HEK293 (cell line): ENCODE results near the gene ABCG1.

Experiments used
- BCL11B ChIP-seq: fragments of 450-650 bp; formaldehyde crosslinking; IDR thresholded peaks from 2 replicates; pipeline ENCODE4 v1.5.1; 2016; ENCODE audit warnings: low read depth, missing biosample characterization, missing genetic modification characterization
- FEZF1 ChIP-seq: fragments of 450-650 bp; formaldehyde crosslinking; IDR thresholded peaks from 2 replicates; pipeline ENCODE4 v1.5.1; 2016; ENCODE audit warnings: missing biosample characterization, missing genetic modification characterization
- GFI1B ChIP-seq: fragments of 450-650 bp; formaldehyde crosslinking; IDR thresholded peaks from 2 replicates; pipeline ENCODE4 v1.5.1; 2016; ENCODE audit warnings: missing biosample characterization, missing genetic modification characterization
- PRDM1 ChIP-seq: fragments of 450-650 bp; formaldehyde crosslinking; IDR thresholded peaks from 2 replicates; pipeline ENCODE4; 2016; ENCODE audit warnings: missing biosample characterization, missing genetic modification characterization
- WT1 ChIP-seq: fragments of 450-650 bp; formaldehyde crosslinking; IDR thresholded peaks from 2 replicates; pipeline ENCODE4 v1.5.1; 2016; ENCODE audit warnings: missing biosample characterization, missing genetic modification characterization
- ZBTB17 ChIP-seq: fragments of 450-650 bp; formaldehyde crosslinking; IDR thresholded peaks from 2 replicates; pipeline ENCODE4 v1.5.1; 2016; ENCODE audit warnings: missing biosample characterization, missing genetic modification characterization
- ZNF133 ChIP-seq: fragments of 450-650 bp; formaldehyde crosslinking; IDR thresholded peaks from 2 replicates; pipeline ENCODE4 v1.5.1; 2016; ENCODE audit warnings: missing biosample characterization, missing genetic modification characterization
- ZNF211 ChIP-seq: fragments of 450-650 bp; formaldehyde crosslinking; IDR thresholded peaks from 2 replicates; pipeline ENCODE4 v1.5.1; 2016; ENCODE audit warnings: low read depth, missing biosample characterization, missing genetic modification characterization
- ZNF214 ChIP-seq: fragments of 450-650 bp; formaldehyde crosslinking; IDR thresholded peaks from 2 replicates; pipeline ENCODE4 v1.5.1; 2017; ENCODE audit warnings: missing biosample characterization, mild to moderate bottlenecking, missing genetic modification characterization, borderline replicate concordance
- ZNF23 ChIP-seq: fragments of 450-650 bp; formaldehyde crosslinking; IDR thresholded peaks from 2 replicates; pipeline ENCODE4 v1.5.1; 2016; ENCODE audit warnings: missing biosample characterization, missing genetic modification characterization, borderline replicate concordance
- ZNF302 ChIP-seq: fragments of 450-650 bp; formaldehyde crosslinking; IDR thresholded peaks from 2 replicates; pipeline ENCODE4 v1.5.1; 2016; ENCODE audit warnings: missing biosample characterization, missing genetic modification characterization, low read depth
- ZNF354C ChIP-seq: fragments of 450-650 bp; formaldehyde crosslinking; IDR thresholded peaks from 2 replicates; pipeline ENCODE4 v1.5.1; 2016; ENCODE audit warnings: missing biosample characterization, missing genetic modification characterization, low read depth, borderline replicate concordance
- ZNF366 ChIP-seq: fragments of 450-650 bp; formaldehyde crosslinking; conservative IDR thresholded peaks from 2 replicates; pipeline ENCODE4 v1.5.1; 2016; ENCODE audit warnings: missing biosample characterization, missing genetic modification characterization
- ZNF404 ChIP-seq: fragments of 450-650 bp; formaldehyde crosslinking; IDR thresholded peaks from 2 replicates; pipeline ENCODE4 v1.5.1; 2017; ENCODE audit warnings: missing biosample characterization, missing genetic modification characterization
- ZNF544 ChIP-seq: fragments of 450-650 bp; formaldehyde crosslinking; IDR thresholded peaks from 2 replicates; pipeline ENCODE4 v1.5.0; 2017; ENCODE audit warnings: missing biosample characterization, missing genetic modification characterization
- ZNF549 ChIP-seq: fragments of 450-650 bp; IDR thresholded peaks from 2 replicates; pipeline ENCODE4 v1.5.1; 2018; ENCODE audit warnings: missing biosample characterization, missing genetic modification characterization, mild to moderate bottlenecking, inconsistent platforms, moderate library complexity
- ZNF558 ChIP-seq: fragments of 450-650 bp; formaldehyde crosslinking; IDR thresholded peaks from 2 replicates; pipeline ENCODE4 v1.5.1; 2016; ENCODE audit warnings: missing biosample characterization, missing genetic modification characterization
- ZNF560 ChIP-seq: fragments of 450-650 bp; formaldehyde crosslinking; IDR thresholded peaks from 2 replicates; pipeline ENCODE4 v1.5.1; 2017; ENCODE audit warnings: missing biosample characterization, missing genetic modification characterization, borderline replicate concordance
- ZNF768 ChIP-seq: fragments of 450-650 bp; formaldehyde crosslinking; IDR thresholded peaks from 2 replicates; pipeline ENCODE4 v1.5.1; 2018; ENCODE audit warnings: missing biosample characterization, mild to moderate bottlenecking, missing genetic modification characterization
- TF ChIP-seq, protein P1 (sequence below): fragments of 450-650 bp; formaldehyde crosslinking; IDR thresholded peaks from 2 replicates; pipeline ENCODE4 v1.5.1; 2016; ENCODE audit warnings: missing biosample characterization, missing genetic modification characterization
- TF ChIP-seq, protein P2 (sequence below): fragments of 450-650 bp; formaldehyde crosslinking; IDR thresholded peaks from 2 replicates; pipeline ENCODE4 v1.5.1; 2016; ENCODE audit warnings: missing biosample characterization, missing genetic modification characterization, borderline replicate concordance
- TF ChIP-seq, protein P3 (sequence below): sonication (generic); formaldehyde crosslinking; IDR thresholded peaks from 2 replicates; pipeline ENCODE4 v1.8.1; 2022; ENCODE audit warnings: mild to moderate bottlenecking, moderate library complexity, missing genetic modification reagents
- TF ChIP-seq, protein P4 (sequence below): fragments of 450-650 bp; IDR thresholded peaks from 2 replicates; pipeline ENCODE4 v1.5.1; 2018; ENCODE audit warnings: missing biosample characterization, missing genetic modification characterization
- TF ChIP-seq, protein P5 (sequence below): fragments of 450-650 bp; formaldehyde crosslinking; IDR thresholded peaks from 2 replicates; pipeline ENCODE4 v1.5.1; 2016; ENCODE audit warnings: missing biosample characterization, missing genetic modification characterization

ABCG1 gene

DNA sequence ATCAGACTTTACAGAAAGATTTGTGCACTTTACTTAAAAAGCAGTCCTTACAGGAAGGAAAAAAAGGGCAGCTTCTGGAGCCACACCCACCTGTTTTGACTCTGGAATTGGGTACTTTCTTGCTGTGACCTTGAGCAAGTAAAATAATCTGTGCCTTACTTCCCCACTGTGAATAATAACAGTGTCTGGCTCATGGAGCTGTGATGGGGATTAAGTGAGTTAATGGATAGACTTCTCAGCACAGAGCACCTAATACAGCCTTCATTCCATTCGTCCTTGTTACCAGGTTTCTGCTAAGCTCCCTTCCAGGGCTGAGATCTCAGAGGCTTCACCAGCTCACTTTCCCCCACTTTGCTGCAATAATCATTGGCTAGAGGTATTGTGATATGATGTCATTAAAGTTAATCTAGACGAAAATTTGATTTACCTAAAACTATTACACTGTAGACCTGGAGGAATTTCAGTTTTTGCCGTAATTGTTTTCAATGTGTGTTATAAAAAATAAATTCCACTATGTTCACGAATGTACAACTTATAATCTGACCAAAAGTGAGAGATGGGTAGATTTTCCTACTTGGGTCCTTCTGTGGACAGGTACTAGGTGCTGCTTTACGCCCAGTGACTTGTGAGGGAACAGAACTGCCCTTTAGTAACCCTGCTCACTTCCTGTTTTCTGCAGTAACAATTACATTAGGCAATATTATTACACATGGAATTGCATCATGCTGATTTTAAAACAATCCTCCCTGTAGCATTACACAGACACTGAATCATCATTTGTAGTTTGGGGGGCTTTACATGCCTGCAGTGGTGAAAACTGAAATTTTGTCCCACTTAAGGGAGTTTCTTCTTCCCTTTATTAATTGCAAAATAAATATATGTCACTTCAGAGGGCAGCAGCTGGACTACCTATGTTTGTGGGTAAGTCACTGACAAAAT is 19.7 kb upstream of the ABCG1 start (continued):
- TF ChIP-seq, protein P1, sequence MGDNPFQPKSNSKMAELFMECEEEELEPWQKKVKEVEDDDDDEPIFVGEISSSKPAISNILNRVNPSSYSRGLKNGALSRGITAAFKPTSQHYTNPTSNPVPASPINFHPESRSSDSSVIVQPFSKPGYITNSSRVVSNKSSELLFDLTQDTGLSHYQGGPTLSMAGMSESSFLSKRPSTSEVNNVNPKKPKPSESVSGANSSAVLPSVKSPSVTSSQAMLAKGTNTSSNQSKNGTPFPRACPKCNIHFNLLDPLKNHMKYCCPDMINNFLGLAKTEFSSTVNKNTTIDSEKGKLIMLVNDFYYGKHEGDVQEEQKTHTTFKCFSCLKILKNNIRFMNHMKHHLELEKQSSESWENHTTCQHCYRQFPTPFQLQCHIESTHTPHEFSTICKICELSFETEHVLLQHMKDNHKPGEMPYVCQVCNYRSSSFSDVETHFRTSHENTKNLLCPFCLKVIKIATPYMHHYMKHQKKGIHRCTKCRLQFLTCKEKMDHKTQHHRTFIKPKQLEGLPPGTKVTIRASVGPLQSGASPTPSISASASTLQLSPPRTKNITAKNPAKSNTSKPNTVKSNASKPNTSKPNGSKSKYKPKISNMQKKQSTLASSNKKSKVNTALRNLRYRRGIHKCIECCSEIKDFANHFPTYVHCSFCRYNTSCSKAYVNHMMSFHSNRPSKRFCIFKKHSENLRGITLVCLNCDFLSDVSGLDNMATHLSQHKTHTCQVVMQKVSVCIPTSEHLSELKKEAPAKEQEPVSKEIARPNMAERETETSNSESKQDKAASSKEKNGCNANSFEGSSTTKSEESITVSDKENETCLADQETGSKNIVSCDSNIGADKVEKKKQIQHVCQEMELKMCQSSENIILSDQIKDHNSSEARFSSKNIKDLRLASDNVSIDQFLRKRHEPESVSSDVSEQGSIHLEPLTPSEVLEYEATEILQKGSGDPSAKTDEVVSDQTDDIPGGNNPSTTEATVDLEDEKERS (tag by site-specific recombination), result no peak
- TF ChIP-seq PRDM1 (tag by site-specific recombination) (no peak), FEZF1 (tag by site-specific recombination) (no peak), ZNF544 (tag by site-specific recombination) (no peak), ZNF211 (tag by site-specific recombination) (no peak), ZBTB17 (tag by site-specific recombination) (peak; percentile 84), WT1 (tag by site-specific recombination) (peak; percentile 36; the same call in 1 of the 2 replicates), ZNF214 (tag by site-specific recombination) (no peak), ZNF366 (tag by site-specific recombination) (no peak), ZNF133 (no peak), ZNF549 (tag by site-specific recombination) (no peak), GFI1B (tag by site-specific recombination) (no peak), ZNF23 (tag by site-specific recombination) (no peak), ZNF768 (tag by site-specific recombination) (no peak), ZNF354C (tag by site-specific recombination) (no peak), BCL11B (no peak), ZNF560 (tag by site-specific recombination) (no peak), ZNF404 (tag by site-specific recombination) (no peak), ZNF302 (tag by site-specific recombination) (no peak), ZNF558 (tag by site-specific recombination) (0 out of 2 replicates have a peak, but pooled peaks have one; percentile 45)
- TF ChIP-seq, protein P2, sequence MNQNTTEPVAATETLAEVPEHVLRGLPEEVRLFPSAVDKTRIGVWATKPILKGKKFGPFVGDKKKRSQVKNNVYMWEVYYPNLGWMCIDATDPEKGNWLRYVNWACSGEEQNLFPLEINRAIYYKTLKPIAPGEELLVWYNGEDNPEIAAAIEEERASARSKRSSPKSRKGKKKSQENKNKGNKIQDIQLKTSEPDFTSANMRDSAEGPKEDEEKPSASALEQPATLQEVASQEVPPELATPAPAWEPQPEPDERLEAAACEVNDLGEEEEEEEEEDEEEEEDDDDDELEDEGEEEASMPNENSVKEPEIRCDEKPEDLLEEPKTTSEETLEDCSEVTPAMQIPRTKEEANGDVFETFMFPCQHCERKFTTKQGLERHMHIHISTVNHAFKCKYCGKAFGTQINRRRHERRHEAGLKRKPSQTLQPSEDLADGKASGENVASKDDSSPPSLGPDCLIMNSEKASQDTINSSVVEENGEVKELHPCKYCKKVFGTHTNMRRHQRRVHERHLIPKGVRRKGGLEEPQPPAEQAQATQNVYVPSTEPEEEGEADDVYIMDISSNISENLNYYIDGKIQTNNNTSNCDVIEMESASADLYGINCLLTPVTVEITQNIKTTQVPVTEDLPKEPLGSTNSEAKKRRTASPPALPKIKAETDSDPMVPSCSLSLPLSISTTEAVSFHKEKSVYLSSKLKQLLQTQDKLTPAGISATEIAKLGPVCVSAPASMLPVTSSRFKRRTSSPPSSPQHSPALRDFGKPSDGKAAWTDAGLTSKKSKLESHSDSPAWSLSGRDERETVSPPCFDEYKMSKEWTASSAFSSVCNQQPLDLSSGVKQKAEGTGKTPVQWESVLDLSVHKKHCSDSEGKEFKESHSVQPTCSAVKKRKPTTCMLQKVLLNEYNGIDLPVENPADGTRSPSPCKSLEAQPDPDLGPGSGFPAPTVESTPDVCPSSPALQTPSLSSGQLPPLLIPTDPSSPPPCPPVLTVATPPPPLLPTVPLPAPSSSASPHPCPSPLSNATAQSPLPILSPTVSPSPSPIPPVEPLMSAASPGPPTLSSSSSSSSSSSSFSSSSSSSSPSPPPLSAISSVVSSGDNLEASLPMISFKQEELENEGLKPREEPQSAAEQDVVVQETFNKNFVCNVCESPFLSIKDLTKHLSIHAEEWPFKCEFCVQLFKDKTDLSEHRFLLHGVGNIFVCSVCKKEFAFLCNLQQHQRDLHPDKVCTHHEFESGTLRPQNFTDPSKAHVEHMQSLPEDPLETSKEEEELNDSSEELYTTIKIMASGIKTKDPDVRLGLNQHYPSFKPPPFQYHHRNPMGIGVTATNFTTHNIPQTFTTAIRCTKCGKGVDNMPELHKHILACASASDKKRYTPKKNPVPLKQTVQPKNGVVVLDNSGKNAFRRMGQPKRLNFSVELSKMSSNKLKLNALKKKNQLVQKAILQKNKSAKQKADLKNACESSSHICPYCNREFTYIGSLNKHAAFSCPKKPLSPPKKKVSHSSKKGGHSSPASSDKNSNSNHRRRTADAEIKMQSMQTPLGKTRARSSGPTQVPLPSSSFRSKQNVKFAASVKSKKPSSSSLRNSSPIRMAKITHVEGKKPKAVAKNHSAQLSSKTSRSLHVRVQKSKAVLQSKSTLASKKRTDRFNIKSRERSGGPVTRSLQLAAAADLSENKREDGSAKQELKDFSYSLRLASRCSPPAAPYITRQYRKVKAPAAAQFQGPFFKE (tag by site-specific recombination), result no peak
- TF ChIP-seq, protein P3, sequence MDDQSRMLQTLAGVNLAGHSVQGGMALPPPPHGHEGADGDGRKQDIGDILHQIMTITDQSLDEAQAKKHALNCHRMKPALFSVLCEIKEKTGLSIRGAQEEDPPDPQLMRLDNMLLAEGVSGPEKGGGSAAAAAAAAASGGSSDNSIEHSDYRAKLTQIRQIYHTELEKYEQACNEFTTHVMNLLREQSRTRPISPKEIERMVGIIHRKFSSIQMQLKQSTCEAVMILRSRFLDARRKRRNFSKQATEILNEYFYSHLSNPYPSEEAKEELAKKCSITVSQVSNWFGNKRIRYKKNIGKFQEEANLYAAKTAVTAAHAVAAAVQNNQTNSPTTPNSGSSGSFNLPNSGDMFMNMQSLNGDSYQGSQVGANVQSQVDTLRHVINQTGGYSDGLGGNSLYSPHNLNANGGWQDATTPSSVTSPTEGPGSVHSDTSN (CRISPR knock-in tag), result no peak
- TF ChIP-seq, protein P4, sequence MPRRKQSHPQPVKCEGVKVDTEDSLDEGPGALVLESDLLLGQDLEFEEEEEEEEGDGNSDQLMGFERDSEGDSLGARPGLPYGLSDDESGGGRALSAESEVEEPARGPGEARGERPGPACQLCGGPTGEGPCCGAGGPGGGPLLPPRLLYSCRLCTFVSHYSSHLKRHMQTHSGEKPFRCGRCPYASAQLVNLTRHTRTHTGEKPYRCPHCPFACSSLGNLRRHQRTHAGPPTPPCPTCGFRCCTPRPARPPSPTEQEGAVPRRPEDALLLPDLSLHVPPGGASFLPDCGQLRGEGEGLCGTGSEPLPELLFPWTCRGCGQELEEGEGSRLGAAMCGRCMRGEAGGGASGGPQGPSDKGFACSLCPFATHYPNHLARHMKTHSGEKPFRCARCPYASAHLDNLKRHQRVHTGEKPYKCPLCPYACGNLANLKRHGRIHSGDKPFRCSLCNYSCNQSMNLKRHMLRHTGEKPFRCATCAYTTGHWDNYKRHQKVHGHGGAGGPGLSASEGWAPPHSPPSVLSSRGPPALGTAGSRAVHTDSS (tag by site-specific recombination), result no peak
- TF ChIP-seq, protein P5, sequence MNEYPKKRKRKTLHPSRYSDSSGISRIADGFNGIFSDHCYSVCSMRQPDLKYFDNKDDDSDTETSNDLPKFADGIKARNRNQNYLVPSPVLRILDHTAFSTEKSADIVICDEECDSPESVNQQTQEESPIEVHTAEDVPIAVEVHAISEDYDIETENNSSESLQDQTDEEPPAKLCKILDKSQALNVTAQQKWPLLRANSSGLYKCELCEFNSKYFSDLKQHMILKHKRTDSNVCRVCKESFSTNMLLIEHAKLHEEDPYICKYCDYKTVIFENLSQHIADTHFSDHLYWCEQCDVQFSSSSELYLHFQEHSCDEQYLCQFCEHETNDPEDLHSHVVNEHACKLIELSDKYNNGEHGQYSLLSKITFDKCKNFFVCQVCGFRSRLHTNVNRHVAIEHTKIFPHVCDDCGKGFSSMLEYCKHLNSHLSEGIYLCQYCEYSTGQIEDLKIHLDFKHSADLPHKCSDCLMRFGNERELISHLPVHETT (tag by site-specific recombination), result no peak
